Posterior cingulate gyrus (tissue), 11 donors: Measurements from ENCODE around the gene SOCS3.
"Not testable (repeated sequence)": the region's sequence is repeated elsewhere in the genome, so short reads cannot be mapped to it uniquely, and the experiment has no call there.

Experiments
- DNase-seq, 10 donors: peaks; one replicate each; pipeline versions ENCODE4 v3.0.0 to v3.0.0-alpha.2; 2020 to 2021; ENCODE audit warnings: mixed read lengths in 3 of 10
- intact Hi-C: fragments of 100-400 bp; cut with DNase I; formaldehyde crosslinking; loops from one replicate; pipeline ENCODE4 v1.15.1; 2023

Gene SOCS3

GRCh38 chr17:78337244-78338109 lies 22.4 kb downstream of the SOCS3 start:
- intact Hi-C loops: no loop called here
- DNase-seq: peak in 1 of 10 donors; percentile 88

DNA sequence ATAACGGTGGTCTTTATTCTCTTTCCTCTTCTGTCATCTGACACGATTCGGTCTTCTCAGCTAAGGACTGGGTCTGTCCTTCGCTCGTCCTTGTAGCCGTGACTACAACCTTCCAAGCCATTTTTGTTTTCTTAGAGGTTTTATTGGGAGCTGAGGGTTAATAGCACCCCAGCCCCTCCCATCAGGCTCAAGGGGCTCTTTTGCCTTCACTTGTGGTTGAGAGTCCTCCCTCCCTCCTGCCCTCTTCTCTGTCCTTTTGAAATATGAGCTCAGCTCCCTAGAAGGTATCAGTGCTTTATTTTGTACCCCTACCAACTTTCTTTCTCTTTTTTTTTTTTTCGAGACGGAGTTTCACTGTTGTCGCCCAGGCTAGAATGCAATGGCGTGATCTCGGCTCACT lies 24.7 kb downstream of the SOCS3 start:
- DNase-seq: no peak
- intact Hi-C loops: no loop called here

- DNase-seq: no peak
- intact Hi-C loops: no loop called here
Measured at GRCh38 chr17:78332991-78333390, 26.9 kb downstream of the SOCS3 start.

DNA sequence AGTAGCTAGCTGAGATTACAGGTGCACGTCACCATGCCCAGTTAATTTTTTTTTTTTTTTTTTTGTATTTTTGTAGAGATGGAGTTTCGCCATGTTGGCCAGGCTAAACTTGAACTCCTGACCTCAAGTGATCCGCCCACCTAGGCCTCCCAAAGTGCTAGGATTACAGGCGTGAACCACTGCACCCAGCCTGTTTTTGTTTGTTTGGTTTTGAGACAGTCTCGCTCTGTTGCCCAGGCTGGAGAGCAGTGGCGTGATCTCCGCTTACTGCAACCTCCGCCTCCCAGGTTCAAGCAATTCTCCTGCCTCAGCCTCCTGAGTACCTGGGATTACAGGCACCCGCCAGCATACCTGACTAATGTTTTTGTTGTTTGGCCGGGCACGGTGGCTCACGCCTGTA lies 28.5 kb downstream of the SOCS3 start:
- intact Hi-C loops, DNase-seq: not testable (repeated sequence)

DNA sequence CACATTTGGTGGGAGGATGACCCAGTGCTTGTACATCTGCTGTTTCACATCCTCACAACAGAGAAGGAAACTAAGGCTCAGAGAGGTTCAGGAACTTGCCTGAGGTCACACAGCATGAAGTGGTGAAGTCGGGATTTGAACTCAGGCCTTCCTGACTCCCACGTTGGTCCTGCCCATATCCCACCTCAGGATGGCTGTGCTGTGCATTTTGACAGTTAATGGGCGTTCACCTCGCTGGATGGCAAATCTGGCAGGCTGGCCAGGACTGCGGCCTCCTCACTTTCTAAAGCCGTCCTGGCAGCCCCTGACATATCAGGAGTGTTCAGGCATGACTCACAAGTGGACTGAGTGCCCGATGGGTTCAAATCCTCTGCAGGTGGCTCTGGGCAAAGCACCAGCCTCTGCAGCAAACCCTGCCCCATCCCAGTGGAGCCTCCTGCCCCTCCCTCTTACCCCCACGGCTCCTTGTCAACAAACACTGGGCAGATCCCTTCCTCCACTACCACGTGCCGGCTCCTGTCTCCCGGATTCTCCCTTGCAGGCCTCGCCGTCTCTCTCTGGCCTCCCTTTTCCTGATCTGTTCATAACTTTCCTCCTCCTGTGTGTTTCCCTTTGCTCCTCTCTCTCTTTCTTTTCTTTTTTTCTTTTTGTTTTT lies 29.2 kb downstream of the SOCS3 start:
- no peak for DNase-seq
- intact Hi-C loops: no loop called here

DNA sequence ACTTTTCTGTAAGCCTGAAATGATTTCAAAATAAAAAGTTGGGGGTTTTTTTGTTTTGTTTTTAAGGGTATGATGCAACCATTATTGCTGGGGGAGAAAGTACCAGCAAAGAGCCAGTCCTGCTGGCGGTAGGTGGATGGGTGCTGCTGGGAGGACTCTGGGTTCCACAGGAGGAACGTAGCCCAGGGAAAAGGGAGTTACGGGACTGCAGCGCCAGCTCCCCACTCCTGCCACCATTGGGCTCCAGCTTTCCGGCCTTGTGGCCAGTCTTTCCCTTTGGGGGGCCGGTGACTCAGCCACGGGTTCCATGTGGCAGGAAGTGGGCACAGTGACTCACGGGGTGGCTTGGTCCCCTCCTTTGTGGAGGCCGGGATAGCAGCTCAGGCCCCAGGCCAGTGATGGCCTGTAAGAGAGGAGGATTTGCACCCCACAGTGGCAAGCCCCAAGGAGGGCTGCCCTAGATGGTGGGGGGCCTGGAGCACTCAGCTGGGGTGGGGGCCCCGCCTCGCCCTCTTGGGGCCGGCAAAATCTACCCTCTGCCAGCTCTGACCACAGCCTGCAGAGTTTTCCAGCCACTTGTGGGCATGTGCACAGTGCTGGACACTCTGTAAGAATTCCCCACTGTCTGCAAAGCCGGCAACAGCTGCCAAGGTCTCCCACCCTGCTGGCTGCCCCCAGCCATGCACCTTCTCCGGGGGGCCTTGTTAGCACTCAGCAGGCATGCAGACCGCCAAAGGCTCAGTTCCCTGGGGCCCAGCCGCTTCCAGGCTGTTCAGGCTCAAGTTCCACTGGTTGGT lies 30.4 kb downstream of the SOCS3 start:
- DNase-seq: peak in 1 of 10 donors; percentile 82
- intact Hi-C loops: no loop called here

- no peak for DNase-seq
- intact Hi-C loops: no loop called here
Measured at GRCh38 chr17:78327880-78328279, 32.0 kb downstream of the SOCS3 start.

- no peak for DNase-seq
- intact Hi-C loops: no loop called here
Measured at GRCh38 chr17:78325076-78325687, 34.7 kb downstream of the SOCS3 start.

DNA sequence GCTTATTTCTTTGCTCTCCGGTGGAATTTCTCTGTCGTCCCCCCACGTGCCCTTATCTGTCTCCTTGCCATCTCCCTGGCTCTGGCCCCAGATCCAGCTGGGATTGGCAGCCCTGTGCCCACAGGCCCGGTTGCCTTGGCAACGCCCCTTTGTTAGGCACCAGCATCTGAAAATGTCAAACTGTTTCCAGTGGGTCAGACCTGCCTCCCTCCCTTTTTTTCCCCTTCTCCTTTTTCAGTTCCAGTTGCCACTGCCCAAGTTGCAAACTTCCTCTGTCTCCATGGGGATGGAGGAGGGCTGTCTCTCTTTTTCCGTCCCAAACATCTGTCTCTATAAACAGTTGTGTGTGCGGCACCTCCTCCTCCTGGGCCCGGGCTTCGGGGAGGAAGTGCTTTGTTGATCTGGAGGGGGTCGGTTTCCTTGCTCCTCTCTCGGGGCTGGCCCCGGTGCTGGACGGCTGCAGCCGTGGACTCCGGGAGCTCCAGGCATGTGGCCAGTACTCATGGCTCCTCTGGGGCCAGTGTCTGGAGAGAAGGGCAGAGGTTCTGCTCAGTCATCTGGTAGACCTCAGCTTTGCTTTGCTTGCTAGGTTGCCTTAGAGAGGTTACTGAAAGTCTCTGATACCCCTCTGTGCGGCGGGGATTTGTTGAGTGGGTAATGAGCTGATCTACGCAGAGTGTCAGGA lies 35.3 kb downstream of the SOCS3 start:
- peak; percentile 28 to 95 (median 63) for DNase-seq
- intact Hi-C loops: no loop called here

DNA sequence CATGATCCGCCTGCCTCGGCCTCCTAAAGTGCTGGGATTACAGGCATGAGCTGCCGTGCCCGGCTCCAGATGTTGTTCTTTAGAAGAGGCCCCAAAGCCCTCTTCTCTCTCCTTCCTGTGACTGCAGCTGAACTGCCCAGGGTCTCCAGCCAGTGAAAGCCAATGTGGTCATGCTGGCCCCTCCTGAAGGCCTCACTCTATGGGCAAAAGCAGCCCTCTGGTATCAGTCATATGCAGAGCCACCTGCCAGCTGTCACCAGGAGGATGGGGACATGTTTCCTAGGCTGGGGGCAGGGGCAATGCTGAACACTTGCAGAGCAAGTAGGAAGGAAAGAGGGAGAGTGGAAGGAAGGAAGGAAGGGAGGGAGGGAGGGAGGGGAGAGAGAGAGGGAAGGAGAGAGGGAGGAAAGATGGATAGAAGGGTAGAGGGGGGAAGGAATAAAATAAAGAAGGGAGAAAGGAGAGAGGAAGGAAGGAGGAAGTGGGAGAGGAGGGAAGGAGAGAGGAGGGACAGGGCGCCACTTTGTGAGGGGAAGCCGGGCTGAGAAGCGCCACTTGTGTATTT lies 36.0 kb downstream of the SOCS3 start:
- intact Hi-C loops: no loop called here
- DNase-seq: no peak

- no peak for DNase-seq
- intact Hi-C loops: no loop called here
Measured at GRCh38 chr17:78322858-78323455, 36.9 kb downstream of the SOCS3 start.

DNA sequence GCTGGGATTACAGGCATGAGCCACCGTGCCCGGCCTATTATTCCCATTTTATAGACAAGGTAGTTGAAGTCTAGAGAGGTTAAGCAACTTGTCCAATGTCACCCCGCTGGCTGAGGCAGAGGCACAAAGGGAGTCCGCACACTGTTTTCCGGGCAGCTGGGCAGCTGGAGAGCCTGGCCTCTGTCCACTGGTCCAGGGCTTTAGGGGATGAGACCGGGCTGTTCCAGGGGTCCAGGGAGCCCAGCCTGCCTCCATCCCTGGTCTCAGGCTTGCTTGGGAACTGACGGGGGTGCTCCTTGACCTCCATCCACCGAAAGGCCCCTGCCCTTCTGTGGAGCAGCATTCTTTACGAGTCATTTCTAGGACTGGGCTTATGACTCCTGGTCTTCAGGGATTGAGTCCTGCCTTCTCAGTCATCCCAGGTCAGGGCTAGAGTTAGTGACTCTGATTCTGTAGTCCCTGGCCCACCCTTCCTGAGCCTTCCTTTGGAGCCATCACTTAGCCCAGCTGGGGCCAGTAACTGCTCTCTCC lies 37.5 kb downstream of the SOCS3 start:
- no peak for DNase-seq
- intact Hi-C loops: no loop called here

- intact Hi-C loops: no loop called here
- no peak for DNase-seq
Measured at GRCh38 chr17:78318843-78319242, 41.0 kb downstream of the SOCS3 start.

- intact Hi-C loops: no loop called here
- no peak for DNase-seq
Measured at GRCh38 chr17:78318407-78318806, 41.5 kb downstream of the SOCS3 start.

DNA sequence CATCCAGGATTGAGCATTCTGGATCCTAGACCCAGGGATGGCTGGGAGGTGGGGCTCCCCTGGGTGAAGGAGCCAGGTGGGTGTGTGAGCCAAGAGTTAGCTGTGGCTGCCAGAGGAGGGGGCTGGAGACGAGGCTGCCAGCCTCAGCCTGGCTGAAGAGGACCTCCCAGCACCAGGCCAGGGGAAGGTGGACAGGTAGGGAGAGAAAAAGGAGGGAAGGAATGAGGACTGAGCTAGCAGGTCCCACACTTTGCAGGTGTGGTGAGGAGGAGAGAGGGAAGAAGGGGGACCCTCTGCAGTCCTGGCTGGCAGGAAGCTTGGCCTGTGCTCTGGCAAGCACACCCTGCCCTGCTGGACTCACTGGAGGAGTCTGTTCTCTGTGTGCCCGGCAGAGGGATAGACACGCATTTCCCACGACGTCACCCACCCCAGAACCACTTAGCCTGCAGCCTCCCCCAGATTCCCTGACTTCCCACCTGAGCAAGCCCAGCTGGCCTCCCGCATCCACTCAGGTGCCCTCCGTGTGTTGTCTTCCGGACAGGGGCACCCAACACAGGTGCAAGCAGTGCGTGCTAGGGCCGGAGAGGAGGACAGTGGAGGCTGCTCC lies 42.0 kb downstream of the SOCS3 start:
- no peak for DNase-seq
- intact Hi-C loops: no loop called here

DNA sequence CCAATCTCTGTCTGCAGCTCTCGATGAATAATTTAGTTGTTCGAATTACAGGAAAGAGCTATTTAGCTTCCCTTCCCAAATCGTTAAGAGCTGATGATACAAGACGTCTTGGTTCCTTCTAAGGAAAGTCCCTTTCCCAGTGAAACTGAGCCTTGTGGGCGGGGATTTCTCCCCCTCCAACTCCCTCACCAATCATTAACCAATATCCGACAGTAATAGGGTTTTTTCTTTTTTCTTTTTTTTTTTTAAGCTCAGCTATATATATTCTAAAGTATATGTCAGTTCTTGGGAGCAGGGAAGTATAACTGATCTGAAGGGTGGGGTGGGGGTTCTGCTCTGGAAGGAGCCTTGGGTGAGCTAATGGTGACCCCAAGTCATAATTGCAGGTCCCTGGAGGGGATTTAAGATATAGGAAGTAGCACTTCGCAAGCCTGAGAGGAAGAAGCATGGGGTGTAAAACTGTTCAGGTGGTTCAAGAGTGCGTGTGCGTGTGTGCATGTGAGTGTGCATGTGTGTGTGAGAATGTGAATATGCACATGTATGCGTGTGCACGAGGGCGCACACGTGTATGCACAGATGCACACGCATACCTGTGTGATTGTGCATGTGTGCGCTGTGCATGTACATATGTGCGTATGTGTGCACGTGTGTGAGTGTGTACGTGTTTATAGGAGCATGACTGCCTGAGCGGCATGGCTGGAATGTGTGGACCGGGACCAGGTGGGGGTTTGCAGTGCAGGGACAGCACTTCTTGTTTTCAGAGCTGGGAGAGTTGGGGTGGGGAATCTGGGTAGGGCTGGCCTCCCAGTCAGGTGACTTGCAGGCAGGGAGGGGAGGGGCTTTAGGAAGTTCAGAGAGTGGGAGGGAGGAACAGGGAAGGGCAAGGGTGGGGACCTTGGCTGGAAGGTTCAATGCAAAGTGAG lies 42.7 kb downstream of the SOCS3 start:
- intact Hi-C loops: no loop called here
- no peak for DNase-seq

- no peak for DNase-seq
- intact Hi-C loops: no loop called here
Measured at GRCh38 chr17:78316115-78316866, 43.6 kb downstream of the SOCS3 start.
